Hepatocyte (in vitro differentiated cells): ENCODE data around the gene MSRB1.

Source experiments
- EZH2 ChIP-seq: fragments of 200-600 bp; sonication (generic); IDR thresholded peaks from 2 replicates; pipeline ENCODE4 v1.6.1; 2016; ENCODE audit warnings: antibody characterized with exemption, mild to moderate bottlenecking, borderline replicate concordance
- TF ChIP-seq, protein P1 (sequence below): fragments of 200-600 bp; sonication (generic); IDR thresholded peaks from 2 replicates; pipeline ENCODE4 v1.5.1; 2016; ENCODE audit warnings: antibody characterized with exemption, mild to moderate bottlenecking; ENCODE audit not compliant: poor library complexity

DNA sequence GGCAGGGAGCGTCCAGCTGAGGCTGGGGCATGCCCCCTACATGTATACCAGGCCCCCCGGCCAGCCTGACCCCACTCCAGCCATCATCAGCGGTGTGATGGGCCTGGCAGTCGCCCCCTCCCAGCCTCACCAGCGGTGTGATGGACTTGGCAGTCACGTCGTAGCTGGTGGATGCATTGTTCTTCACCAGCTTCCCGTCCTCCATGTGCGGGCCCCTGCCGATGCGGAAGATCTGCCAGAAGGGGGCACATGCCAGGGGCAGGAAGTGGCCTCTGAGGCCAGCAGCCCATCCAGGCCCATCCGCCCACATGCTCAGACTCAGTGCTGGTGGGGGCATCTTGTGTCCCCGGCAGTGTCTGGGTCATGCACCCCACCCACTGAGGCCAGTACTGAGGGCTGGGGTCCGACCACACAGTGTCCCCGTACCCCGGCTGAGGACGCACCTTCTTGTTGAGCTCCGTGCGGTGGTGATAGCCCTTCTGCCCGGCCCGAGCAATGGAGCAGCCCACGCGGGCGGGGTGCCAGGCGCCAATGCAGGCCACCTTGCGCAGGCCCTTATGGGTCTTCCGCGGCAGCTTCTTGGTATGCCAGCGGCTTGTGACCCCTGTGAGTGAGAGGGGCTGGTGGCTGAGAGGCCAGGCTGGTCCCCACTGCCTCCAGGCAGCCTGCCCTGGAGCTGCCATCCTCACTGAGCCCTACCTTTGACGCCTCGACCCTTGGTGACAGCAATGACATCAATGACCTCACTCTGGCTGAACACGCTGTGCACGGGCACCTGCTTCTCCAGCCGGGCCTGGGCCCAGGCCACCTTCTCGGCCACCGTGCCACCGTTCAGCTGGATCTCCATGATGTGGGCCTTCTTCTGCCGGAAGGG lies 3.7 kb upstream of the MSRB1 start:
- TF ChIP-seq, protein P1, sequence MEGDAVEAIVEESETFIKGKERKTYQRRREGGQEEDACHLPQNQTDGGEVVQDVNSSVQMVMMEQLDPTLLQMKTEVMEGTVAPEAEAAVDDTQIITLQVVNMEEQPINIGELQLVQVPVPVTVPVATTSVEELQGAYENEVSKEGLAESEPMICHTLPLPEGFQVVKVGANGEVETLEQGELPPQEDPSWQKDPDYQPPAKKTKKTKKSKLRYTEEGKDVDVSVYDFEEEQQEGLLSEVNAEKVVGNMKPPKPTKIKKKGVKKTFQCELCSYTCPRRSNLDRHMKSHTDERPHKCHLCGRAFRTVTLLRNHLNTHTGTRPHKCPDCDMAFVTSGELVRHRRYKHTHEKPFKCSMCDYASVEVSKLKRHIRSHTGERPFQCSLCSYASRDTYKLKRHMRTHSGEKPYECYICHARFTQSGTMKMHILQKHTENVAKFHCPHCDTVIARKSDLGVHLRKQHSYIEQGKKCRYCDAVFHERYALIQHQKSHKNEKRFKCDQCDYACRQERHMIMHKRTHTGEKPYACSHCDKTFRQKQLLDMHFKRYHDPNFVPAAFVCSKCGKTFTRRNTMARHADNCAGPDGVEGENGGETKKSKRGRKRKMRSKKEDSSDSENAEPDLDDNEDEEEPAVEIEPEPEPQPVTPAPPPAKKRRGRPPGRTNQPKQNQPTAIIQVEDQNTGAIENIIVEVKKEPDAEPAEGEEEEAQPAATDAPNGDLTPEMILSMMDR = no peak
- TF ChIP-seq EZH2 = no peak
